Activated T-helper 1 cell treated with anti-CD3 and anti-CD28 coated beads, Interleukin-12 subunit alpha, Interleukin-12 subunit beta, Interleukin-2, Interleukin-4 antibody, amounts not matched to agents 30 ng/mL and 10 ng/mL and 1 ng/mL, durations not matched to agents 14 hours and 24 hours and 36 hours (primary cell): Measurements from ENCODE around the gene MKRN1. TPM values are rescaled to one million over a fixed set of nuclear protein-coding genes. Genes with fewer than 3 reads are reported as not detected.
"Not testable (repeated sequence)": the region's sequence is repeated elsewhere in the genome, so short reads cannot be mapped to it uniquely, and the experiment has no call there.

ENCODE experiments used
- DNase-seq: peaks from one replicate; pipeline ENCODE4 v3.0.0; 2021; ENCODE audit warnings: low spot score
- H3K27ac Mint-ChIP-seq: one replicate; pipeline ENCODE4 v1.8.0; 2021; ENCODE audit warnings: mild to moderate bottlenecking, mixed read lengths
- H3K27me3 Mint-ChIP-seq: one replicate; pipeline ENCODE4 v1.8.0; 2022; ENCODE audit warnings: mild to moderate bottlenecking, moderate library complexity, mixed read lengths; ENCODE audit not compliant: insufficient read depth
- H3K36me3 Mint-ChIP-seq: one replicate; pipeline ENCODE4 v1.8.0; 2021; ENCODE audit warnings: low read depth, mixed read lengths
- H3K4me1 Mint-ChIP-seq: one replicate; pipeline ENCODE4 v1.8.0; 2021; ENCODE audit warnings: low read depth, mixed read lengths
- H3K4me3 Mint-ChIP-seq: one replicate; pipeline ENCODE4 v1.8.0; 2021; ENCODE audit warnings: mild to moderate bottlenecking, moderate library complexity, mixed read lengths
- H3K9me3 Mint-ChIP-seq: one replicate; pipeline ENCODE4 v1.8.0; 2021; ENCODE audit warnings: mixed read lengths
- intact Hi-C: fragments of 100-400 bp; cut with micrococcal nuclease; formaldehyde crosslinking; loops from one replicate; pipeline ENCODE4 v1.15.1; 2024
- total RNA-seq: library from RNA; stranded (reverse); gene quantifications from 2 replicates; pipeline ENCODE4 v1.2.3, GENCODE V29; 2022

The MKRN1 gene
- total RNA-seq, 1 donor from 2014 or later: 72.2 TPM

GRCh38 chr7:140417456-140418155 is 61.7 kb downstream of the MKRN1 start:
- intact Hi-C loops: no loop called here
- H3K27me3 Mint-ChIP-seq: no peaks in the 10 kb centered on the region
- H3K4me1 Mint-ChIP-seq: peaks cover 18% of the 10 kb centered on the region
- H3K27ac Mint-ChIP-seq: peak overlapping the region; percentile 37
- no peak overlapping the region for H3K4me3 Mint-ChIP-seq
- DNase-seq: no peak
- no peaks in the 10 kb centered on the region for H3K9me3 Mint-ChIP-seq
- peaks cover 26% of the 10 kb centered on the region for H3K36me3 Mint-ChIP-seq

GRCh38 chr7:140416560-140416959 is 62.7 kb downstream of the MKRN1 start:
- Mint-ChIP-seq H3K4me3 (no peak overlapping the region), H3K27ac (no peak overlapping the region), H3K4me1 (peaks cover 18% of the 10 kb centered on the region), H3K9me3 (no peaks in the 10 kb centered on the region), H3K36me3 (peaks cover 27% of the 10 kb centered on the region), H3K27me3 (no peaks in the 10 kb centered on the region)
- no peak for DNase-seq
- intact Hi-C loops: no loop called here

GRCh38 chr7:140415816-140416215 is 63.5 kb downstream of the MKRN1 start:
- intact Hi-C loops, H3K4me3 Mint-ChIP-seq, DNase-seq, H3K27ac Mint-ChIP-seq, H3K27me3 Mint-ChIP-seq, H3K9me3 Mint-ChIP-seq: not testable (repeated sequence)
- Mint-ChIP-seq H3K4me1 (peaks cover 18% of the 10 kb centered on the region), H3K36me3 (peaks cover 28% of the 10 kb centered on the region)

GRCh38 chr7:140415361-140415760 is 63.9 kb downstream of the MKRN1 start:
- H3K4me1 Mint-ChIP-seq: peaks cover 18% of the 10 kb centered on the region
- no peaks in the 10 kb centered on the region for H3K9me3 Mint-ChIP-seq
- H3K4me3 Mint-ChIP-seq: no peak overlapping the region
- H3K36me3 Mint-ChIP-seq: peaks cover 30% of the 10 kb centered on the region
- H3K27me3 Mint-ChIP-seq: no peaks in the 10 kb centered on the region
- DNase-seq: no peak
- intact Hi-C loops: no loop called here
- no peak overlapping the region for H3K27ac Mint-ChIP-seq

- H3K27me3 Mint-ChIP-seq: no peaks in the 10 kb centered on the region
- H3K27ac Mint-ChIP-seq: peak overlapping the region; percentile 90
- H3K4me1 Mint-ChIP-seq: peaks cover 49% of the 10 kb centered on the region
- peak overlapping the region; percentile 95 for H3K4me3 Mint-ChIP-seq
- H3K36me3 Mint-ChIP-seq: peaks cover 17% of the 10 kb centered on the region
- intact Hi-C loops: loop anchor here (1.0 to 5.0 kb wide), 5 partner anchors 40 to 608 kb away; partner anchors contain the start of genes MRPS33 and NDUFB2
- no peak for DNase-seq
- H3K9me3 Mint-ChIP-seq: no peaks in the 10 kb centered on the region
Observed at GRCh38 chr7:140404565-140405065, 74.7 kb downstream of the MKRN1 start.

GRCh38 chr7:140403878-140404564 is 75.3 kb downstream of the MKRN1 start, which contains the start of gene RAB19:
RAB19 (plus strand) TSS chr7:140404058; CDS start chr7:140407647, 3,589 bp downstream.
- peak within 1 kb of the TSS; percentile 90 for H3K27ac Mint-ChIP-seq
- H3K27me3 Mint-ChIP-seq: no peaks in the 10 kb centered on the region
- peak within 1 kb of the TSS; percentile 95 for H3K4me3 Mint-ChIP-seq
- H3K4me1 Mint-ChIP-seq: peaks cover 49% of the 10 kb centered on the region
- intact Hi-C loops: loop anchor here (1.0 to 5.0 kb wide), 6 partner anchors 35 to 608 kb away; partner anchors contain the start of genes MRPS33 and NDUFB2
- peak; percentile 26 for DNase-seq
- H3K36me3 Mint-ChIP-seq: peaks cover 17% of the 10 kb centered on the region
- H3K9me3 Mint-ChIP-seq: no peaks in the 10 kb centered on the region

Other genes with a start within 250 kb of the MKRN1 start
- 169 and 171 TPM in 2 replicates for gene SLC37A3, start 81.0 kb downstream of the MKRN1 start, total RNA-seq
- gene RAB19, start 75.4 kb downstream of the MKRN1 start, total RNA-seq: 23.9 and 27.0 TPM in 2 replicates
- not detected in 2 replicates for gene DENND2A, start 161.3 kb upstream of the MKRN1 start, total RNA-seq
- 21.1 and 23.5 TPM in 2 replicates for gene ADCK2, start 193.4 kb upstream of the MKRN1 start, total RNA-seq
- 178 and 194 TPM in 2 replicates for gene NDUFB2, start 217.2 kb upstream of the MKRN1 start, total RNA-seq